Endothelial cell of umbilical vein (primary cell): Measurements from ENCODE around the gene ANO4.

Experiments
- EZH2 ChIP-seq: IDR thresholded peaks from 2 replicates; pipeline ENCODE4 v1.6.1; 2012; ENCODE audit warnings: borderline replicate concordance, low read depth, mild to moderate bottlenecking, moderate library complexity, low read length, inconsistent platforms; ENCODE audit not compliant: severe bottlenecking
- FOS ChIP-seq: IDR thresholded peaks from 2 replicates; pipeline ENCODE4 v1.6.1; 2011; ENCODE audit warnings: mild to moderate bottlenecking, low read length, moderate library complexity, borderline replicate concordance; ENCODE audit not compliant: insufficient read depth
- MYC ChIP-seq: IDR thresholded peaks from one replicate; pipeline ENCODE4 v1.6.1; 2011; ENCODE audit warnings: mild to moderate bottlenecking, low read depth, low read length
- POLR2A ChIP-seq: IDR thresholded peaks from 2 replicates; pipeline ENCODE4 v1.6.1; 2012; ENCODE audit warnings: low read depth, mild to moderate bottlenecking, control low read depth, low read length
- TF ChIP-seq, protein P1 (sequence below), 2 donors: IDR thresholded peaks; 1 replicate in 1 of 2; 2 replicates in 1 of 2; pipeline ENCODE4 v1.5.1; 2011; ENCODE audit warnings: low read length in 2 of 2, mild to moderate bottlenecking in 2 of 2, moderate library complexity in 2 of 2, control low read depth in 1 of 2, inconsistent platforms in 1 of 2, low read depth in 1 of 2; ENCODE audit not compliant: insufficient read depth in 1 of 2; ENCODE audit errors: extremely low read depth in 1 of 2
- TF ChIP-seq, protein P2 (sequence below): IDR thresholded peaks from 2 replicates; pipeline ENCODE4 v1.6.1; 2011; ENCODE audit not compliant: insufficient read depth, insufficient read length

DNA sequence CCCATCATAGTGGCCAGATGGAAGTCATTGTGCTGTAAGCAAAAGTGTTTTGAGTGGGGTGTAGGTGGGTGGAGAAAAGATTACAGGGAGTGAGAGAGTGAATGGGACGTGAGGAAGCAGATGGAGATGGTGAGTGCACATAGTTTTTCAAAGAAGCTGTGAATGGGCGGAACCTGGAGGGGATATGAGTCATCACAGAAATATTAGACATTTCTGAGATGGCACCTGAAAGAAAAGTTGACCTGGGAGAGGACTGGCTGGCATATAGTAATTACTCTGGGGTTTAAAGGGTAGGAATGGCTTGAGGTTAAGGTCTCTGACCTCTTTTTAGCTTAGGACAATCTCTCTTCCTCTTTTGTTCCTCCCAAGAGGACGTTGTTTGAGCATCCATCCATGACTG lies 50.5 kb downstream of the ANO4 start:
- TF ChIP-seq, protein P1, sequence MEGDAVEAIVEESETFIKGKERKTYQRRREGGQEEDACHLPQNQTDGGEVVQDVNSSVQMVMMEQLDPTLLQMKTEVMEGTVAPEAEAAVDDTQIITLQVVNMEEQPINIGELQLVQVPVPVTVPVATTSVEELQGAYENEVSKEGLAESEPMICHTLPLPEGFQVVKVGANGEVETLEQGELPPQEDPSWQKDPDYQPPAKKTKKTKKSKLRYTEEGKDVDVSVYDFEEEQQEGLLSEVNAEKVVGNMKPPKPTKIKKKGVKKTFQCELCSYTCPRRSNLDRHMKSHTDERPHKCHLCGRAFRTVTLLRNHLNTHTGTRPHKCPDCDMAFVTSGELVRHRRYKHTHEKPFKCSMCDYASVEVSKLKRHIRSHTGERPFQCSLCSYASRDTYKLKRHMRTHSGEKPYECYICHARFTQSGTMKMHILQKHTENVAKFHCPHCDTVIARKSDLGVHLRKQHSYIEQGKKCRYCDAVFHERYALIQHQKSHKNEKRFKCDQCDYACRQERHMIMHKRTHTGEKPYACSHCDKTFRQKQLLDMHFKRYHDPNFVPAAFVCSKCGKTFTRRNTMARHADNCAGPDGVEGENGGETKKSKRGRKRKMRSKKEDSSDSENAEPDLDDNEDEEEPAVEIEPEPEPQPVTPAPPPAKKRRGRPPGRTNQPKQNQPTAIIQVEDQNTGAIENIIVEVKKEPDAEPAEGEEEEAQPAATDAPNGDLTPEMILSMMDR (IDR thresholded peaks at IDR 0.05; ENCODE audit: extremely low read depth in 1 of 2, insufficient read depth in 1 of 2, low read depth in 1 of 2, low read length in 2 of 2) = no peak
- TF ChIP-seq EZH2 (no peak), FOS (peak; percentile 42), POLR2A (no peak), MYC (no peak)
- TF ChIP-seq, protein P2, sequence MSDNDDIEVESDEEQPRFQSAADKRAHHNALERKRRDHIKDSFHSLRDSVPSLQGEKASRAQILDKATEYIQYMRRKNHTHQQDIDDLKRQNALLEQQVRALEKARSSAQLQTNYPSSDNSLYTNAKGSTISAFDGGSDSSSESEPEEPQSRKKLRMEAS = no peak
